Heart left ventricle (tissue), 11 donors: ENCODE measurements around the gene LIME1. TPM values are rescaled to one million over a fixed set of nuclear protein-coding genes. Genes with fewer than 3 reads are reported as not detected.

ENCODE experiments used
- polyA plus RNA-seq, 2 donors: library from polyadenylated mRNA; stranded (reverse); fragments of 200-250 nt; gene quantifications; one replicate each; pipeline ENCODE4 v1.2.3, GENCODE V29; 2013
- total RNA-seq, 9 donors: library from RNA; depleted of rRNA in 2 of 9; stranded (reverse); fragments of >200 nt in 2 of 9; fragmentation: NEBNext Ultra II Directional in 3 of 9; extraction: Animal tissue kit (Norgen Biotek cat#: 25700) in 3 of 9; gene quantifications; one replicate each; pipeline versions ENCODE4 v1.1.0 to v1.2.4, GENCODE V29; 2016 to 2023
- donor health status: ischemic (EF 13 %, LVEDD 7.1; RV severe dilation, severe dysfunction).
- donor health status: healthy with polysubstance abuse.
- donor health status: DM: no; HTN: yes; CAD: no.
- donor health status: DM: no; HTN: no; CAD: no.
- donor health status: ischemic (EF 25% LVEDD 5.7; RV mildly dilated, moderate dysfunction).
- donor health status: healthy.
- donor health status: DM: yes; HTN: yes; CAD: no.
- donor health status: PGD.
- donor health status: nonischemic (EF 23%, LVEDD 6.1; RV moderate dilation, normal function).

The LIME1 gene
- total and polyA plus RNA-seq, 11 donors: 0.95 to 7.1 (median 3.4) TPM

Other genes with a start within 250 kb of the LIME1 start
- gene EEF1A2, start 237.6 kb upstream of the LIME1 start, total RNA-seq: 1,000 to 10,000 TPM in 7 of 9 donors, 100 to 1,000 TPM in 2; 791 to 1,794 (median 1,550) TPM
- gene EEF1A2, start 237.6 kb upstream of the LIME1 start, polyA plus RNA-seq: 1,000 to 10,000 TPM; 1,276 to 1,345 TPM
- 100 to 1,000 TPM; 182 to 424 (median 235) TPM for gene PPDPF, start 215.9 kb upstream of the LIME1 start, total RNA-seq
- 100 to 1,000 TPM; 318 to 442 TPM for gene PPDPF, start 215.9 kb upstream of the LIME1 start, polyA plus RNA-seq
- under 1 TPM in 3 of 9 donors, not detected in 6; 0.10 to 0.29 (median 0.14) TPM for gene PTK6, start 199.3 kb upstream of the LIME1 start, total RNA-seq
- gene PTK6, start 199.3 kb upstream of the LIME1 start, polyA plus RNA-seq: under 1 TPM in 1 of 2 donors, not detected in 1; 0.04 TPM
- gene SRMS, start 188.9 kb upstream of the LIME1 start, total RNA-seq: not detected
- not detected for gene SRMS, start 188.9 kb upstream of the LIME1 start, polyA plus RNA-seq
- under 1 TPM in 4 of 9 donors, not detected in 5; 0.16 to 0.23 (median 0.19) TPM for gene FNDC11, start 182.5 kb upstream of the LIME1 start, total RNA-seq
- under 1 TPM; 0.08 to 0.14 TPM for gene FNDC11, start 182.5 kb upstream of the LIME1 start, polyA plus RNA-seq
- 10 to 100 TPM; 10.4 to 34.6 (median 20.9) TPM for gene HELZ2, start 162.4 kb upstream of the LIME1 start, total RNA-seq
- 1 to 10 TPM; 7.2 to 8.8 TPM for gene HELZ2, start 162.4 kb upstream of the LIME1 start, polyA plus RNA-seq
- gene GMEB2, start 109.6 kb upstream of the LIME1 start, total RNA-seq: 10 to 100 TPM in 1 of 9 donors, 1 to 10 TPM in 8; 4.3 to 10.0 (median 5.9) TPM
- 1 to 10 TPM; 6.3 to 8.6 TPM for gene GMEB2, start 109.6 kb upstream of the LIME1 start, polyA plus RNA-seq
- gene STMN3, start 83.2 kb upstream of the LIME1 start, total RNA-seq: 10 to 100 TPM in 2 of 9 donors, 1 to 10 TPM in 7; 2.9 to 15.6 (median 4.7) TPM
- 1 to 10 TPM; 5.2 to 6.7 TPM for gene STMN3, start 83.2 kb upstream of the LIME1 start, polyA plus RNA-seq
- gene RTEL1, start 78.4 kb upstream of the LIME1 start, total RNA-seq: 10 to 100 TPM in 5 of 9 donors, 1 to 10 TPM in 4; 3.0 to 17.8 (median 10.1) TPM
- gene RTEL1, start 78.4 kb upstream of the LIME1 start, polyA plus RNA-seq: 1 to 10 TPM; 5.9 to 7.1 TPM
- gene TNFRSF6B, start 40.0 kb upstream of the LIME1 start, total RNA-seq: 1 to 10 TPM in 4 of 9 donors, under 1 TPM in 4, not detected in 1; 0.42 to 5.7 (median 0.92) TPM
- gene TNFRSF6B, start 40.0 kb upstream of the LIME1 start, polyA plus RNA-seq: 1 to 10 TPM; 2.9 to 6.4 TPM
- gene ARFRP1, start 28.7 kb upstream of the LIME1 start, total RNA-seq: 10 to 100 TPM; 27.3 to 47.8 (median 33.8) TPM
- gene ARFRP1, start 28.7 kb upstream of the LIME1 start, polyA plus RNA-seq: 10 to 100 TPM; 35.9 to 38.0 TPM
- gene ZGPAT, start 28.6 kb upstream of the LIME1 start, total RNA-seq: 10 to 100 TPM; 12.9 to 22.0 (median 18.5) TPM
- gene ZGPAT, start 28.6 kb upstream of the LIME1 start, polyA plus RNA-seq: 10 to 100 TPM; 27.9 to 34.4 TPM
- gene SLC2A4RG, start 3.1 kb downstream of the LIME1 start, total RNA-seq: 10 to 100 TPM; 41.4 to 82.5 (median 70.7) TPM
- 10 to 100 TPM; 18.3 to 80.3 TPM for gene SLC2A4RG, start 3.1 kb downstream of the LIME1 start, polyA plus RNA-seq
- 10 to 100 TPM; 11.2 to 27.4 (median 14.4) TPM for gene ZBTB46, start 94.6 kb downstream of the LIME1 start, total RNA-seq
- 1 to 10 TPM; 6.6 to 8.2 TPM for gene ZBTB46, start 94.6 kb downstream of the LIME1 start, polyA plus RNA-seq
- gene ABHD16B, start 124.8 kb downstream of the LIME1 start, total RNA-seq: not detected
- gene ABHD16B, start 124.8 kb downstream of the LIME1 start, polyA plus RNA-seq: under 1 TPM; 0.12 to 0.72 TPM
- 100 to 1,000 TPM in 1 of 9 donors, 10 to 100 TPM in 8; 65.0 to 122 (median 72.2) TPM for gene TPD52L2, start 128.6 kb downstream of the LIME1 start, total RNA-seq
- 100 to 1,000 TPM in 1 of 2 donors, 10 to 100 TPM in 1; 44.4 to 179 TPM for gene TPD52L2, start 128.6 kb downstream of the LIME1 start, polyA plus RNA-seq
- gene DNAJC5, start 158.5 kb downstream of the LIME1 start, total RNA-seq: 10 to 100 TPM; 34.8 to 57.1 (median 46.1) TPM
- 10 to 100 TPM; 21.1 to 46.3 TPM for gene DNAJC5, start 158.5 kb downstream of the LIME1 start, polyA plus RNA-seq
- 10 to 100 TPM; 27.7 to 43.8 (median 37.5) TPM for gene UCKL1, start 219.8 kb downstream of the LIME1 start, total RNA-seq
- 10 to 100 TPM; 27.7 to 49.7 TPM for gene UCKL1, start 219.8 kb downstream of the LIME1 start, polyA plus RNA-seq
- 10 to 100 TPM in 8 of 9 donors, 1 to 10 TPM in 1; 7.3 to 15.9 (median 12.2) TPM for gene ZNF512B, start 233.3 kb downstream of the LIME1 start, total RNA-seq
- gene ZNF512B, start 233.3 kb downstream of the LIME1 start, polyA plus RNA-seq: 1 to 10 TPM; 7.7 to 9.3 TPM
- 1 to 10 TPM; 3.1 to 6.3 (median 4.3) TPM for gene SAMD10, start 243.0 kb downstream of the LIME1 start, total RNA-seq
- gene SAMD10, start 243.0 kb downstream of the LIME1 start, polyA plus RNA-seq: 1 to 10 TPM; 4.8 to 6.0 TPM
- gene PRPF6, start 244.5 kb downstream of the LIME1 start, total RNA-seq: 10 to 100 TPM; 41.4 to 62.6 (median 47.6) TPM
- 10 to 100 TPM; 31.0 to 58.5 TPM for gene PRPF6, start 244.5 kb downstream of the LIME1 start, polyA plus RNA-seq